Keratinocyte (primary cell): ENCODE measurements around the gene CACNB2. TPM values are rescaled to one million over a fixed set of nuclear protein-coding genes. Genes with fewer than 3 reads are reported as not detected.

Experiments used
- DNase-seq: peaks from one replicate; pipeline ENCODE4 v3.0.0-alpha.2; 2011; ENCODE audit warnings: low read depth, missing footprints, low spot score
- FAIRE-seq: peaks from 2 replicates; lab custom pipeline; 2011; peaks lifted over from hg19 to GRCh38; lab: Jason Lieb, UNC
- H2AFZ ChIP-seq: 2 replicates; pipeline ENCODE4 v1.6.0; 2012; ENCODE audit warnings: low read length, control low read depth, inconsistent platforms; ENCODE audit not compliant: control insufficient read depth
- H3K27ac ChIP-seq: 2 replicates; pipeline ENCODE4 v1.5.1; 2011; ENCODE audit warnings: low read length; ENCODE audit not compliant: control insufficient read depth, insufficient read depth
- H3K27me3 ChIP-seq: 3 replicates; pipeline ENCODE4 v1.6.0; 2011; ENCODE audit warnings: low read length; ENCODE audit not compliant: control insufficient read depth, insufficient read depth; ENCODE audit errors: extremely low read depth
- H3K36me3 ChIP-seq, 2 experiments: 2 replicates in 1 of 2; 3 replicates in 1 of 2; pipeline ENCODE4 v1.5.1; 2011; ENCODE audit warnings: low read length in 2 of 2, mild to moderate bottlenecking in 1 of 2; ENCODE audit not compliant: control insufficient read depth in 2 of 2, insufficient read depth in 2 of 2; ENCODE audit errors: extremely low read depth in 1 of 2
- H3K4me1 ChIP-seq: 3 replicates; pipeline ENCODE4 v1.5.1; 2011; ENCODE audit warnings: low read length; ENCODE audit not compliant: control insufficient read depth, insufficient read depth; ENCODE audit errors: extremely low read depth
- H3K4me2 ChIP-seq: 3 replicates; pipeline ENCODE4 v1.6.0; 2011; ENCODE audit warnings: low read depth, low read length; ENCODE audit not compliant: control insufficient read depth, insufficient read depth; ENCODE audit errors: extremely low read depth
- H3K4me3 ChIP-seq, 3 experiments: fragments of 200-600 bp in 1 of 3; sonication (generic) in 1 of 3; 2 replicates in 2 of 3; 3 replicates in 1 of 3; pipeline ENCODE4 v1.5.1; 2011 to 2016; ENCODE audit warnings: low read length in 3 of 3, mild to moderate bottlenecking in 3 of 3, control low read depth in 2 of 3, inconsistent platforms in 1 of 3, low read depth in 1 of 3, mixed read lengths in 1 of 3, mixed run types in 1 of 3, moderate library complexity in 1 of 3; ENCODE audit not compliant: control insufficient read depth in 2 of 3, insufficient read depth in 2 of 3; ENCODE audit errors: extremely low read depth in 1 of 3
- H3K79me2 ChIP-seq: 2 replicates; pipeline ENCODE4 v1.6.0; 2012; ENCODE audit warnings: low read length; ENCODE audit not compliant: control insufficient read depth, insufficient read depth
- H3K9ac ChIP-seq: 3 replicates; pipeline ENCODE4 v1.6.0; 2011; ENCODE audit warnings: low read length; ENCODE audit not compliant: control insufficient read depth, insufficient read depth; ENCODE audit errors: extremely low read depth
- H3K9me1 ChIP-seq: 3 replicates; pipeline ENCODE4 v1.6.0; 2011; ENCODE audit warnings: low read length; ENCODE audit not compliant: control insufficient read depth, insufficient read depth; ENCODE audit errors: extremely low read depth
- H3K9me3 ChIP-seq: 2 replicates; pipeline ENCODE4 v1.5.1; 2012; ENCODE audit warnings: low read depth, low read length; ENCODE audit not compliant: control insufficient read depth
- H4K20me1 ChIP-seq: 3 replicates; pipeline ENCODE4 v1.6.0; 2011; ENCODE audit warnings: low read length; ENCODE audit not compliant: control insufficient read depth, insufficient read depth; ENCODE audit errors: extremely low read depth
- CTCF ChIP-seq, 3 experiments: IDR thresholded peaks in 1 of 3; conservative IDR thresholded peaks in 1 of 3; optimal IDR thresholded peaks in 1 of 3; 2 replicates in 2 of 3; 3 replicates in 1 of 3; pipeline versions ENCODE3 to v1.5.1; 2011; ENCODE audit warnings: low read length in 3 of 3, mild to moderate bottlenecking in 3 of 3, moderate library complexity in 2 of 3, control low read depth in 1 of 3, inconsistent platforms in 1 of 3; ENCODE audit not compliant: insufficient read depth in 2 of 3; ENCODE audit errors: extremely low read depth in 1 of 3
- EZH2 ChIP-seq: IDR thresholded peaks from one replicate; pipeline ENCODE4 v1.6.1; 2012; ENCODE audit warnings: inconsistent platforms, mild to moderate bottlenecking, low read length, moderate library complexity
- dilution Hi-C: fragments of 300-500 bp; cut with MboI; formaldehyde crosslinking; loops from one replicate; pipeline ENCODE4 v1.7.0; 2020; ENCODE audit warnings: low sequenced_read_pairs; ENCODE audit not compliant: extremely low pct_ligation_motif_present
- polyA plus RNA-seq, 5 experiments: library from polyadenylated mRNA; depleted of rRNA in 3 of 5; stranded (reverse) in 3 of 5; stranded (forward) in 1 of 5; unstranded in 1 of 5; fragments of >200 nt; gene quantifications; 1 replicate in 1 of 5; 2 replicates in 3 of 5; 3 replicates in 1 of 5; pipeline versions ENCODE4 v1.2.1 to v1.2.3, GENCODE V29; 2011 to 2012; ENCODE audit warnings: missing spikeins in 2 of 5, low read depth in 1 of 5, low replicate concordance in 1 of 5

Gene CACNB2
- polyA plus RNA-seq, 1 donor (not counting 4 experiments of a cell fraction or from before 2014, with no cell fraction given): 0.03 TPM

GRCh38 chr10:18293536-18294510, 153.6 kb downstream of the CACNB2 start:
- no peaks in the 10 kb centered on the region for H3K9me3 ChIP-seq
- no peak for TF ChIP-seq CTCF (optimal IDR thresholded peaks at IDR 0.05 in 1 of 3, IDR thresholded peaks at IDR 0.05 in 1 of 3, conservative IDR thresholded peaks at IDR 0.05 in 1 of 3; ENCODE audit: extremely low read depth in 1 of 3, insufficient read depth in 2 of 3, low read length in 3 of 3)
- TF ChIP-seq EZH2: no peak
- no peak overlapping the region for H2AFZ ChIP-seq
- H3K4me2 ChIP-seq: no peak overlapping the region
- dilution Hi-C loops: no loop called here
- no peak overlapping the region for H3K27ac ChIP-seq
- DNase-seq (no peak), FAIRE-seq (no peak)
- H3K4me1 ChIP-seq: no peaks in the 10 kb centered on the region
- H3K9ac ChIP-seq: no peak overlapping the region
- H4K20me1 ChIP-seq: no peaks in the 10 kb centered on the region
- no peak overlapping the region for H3K4me3 ChIP-seq
- no peaks in the 10 kb centered on the region for H3K36me3 ChIP-seq
- no peaks in the 10 kb centered on the region for H3K9me1 ChIP-seq
- no peaks in the 10 kb centered on the region for H3K27me3 ChIP-seq
- no peaks in the 10 kb centered on the region for H3K79me2 ChIP-seq

DNA sequence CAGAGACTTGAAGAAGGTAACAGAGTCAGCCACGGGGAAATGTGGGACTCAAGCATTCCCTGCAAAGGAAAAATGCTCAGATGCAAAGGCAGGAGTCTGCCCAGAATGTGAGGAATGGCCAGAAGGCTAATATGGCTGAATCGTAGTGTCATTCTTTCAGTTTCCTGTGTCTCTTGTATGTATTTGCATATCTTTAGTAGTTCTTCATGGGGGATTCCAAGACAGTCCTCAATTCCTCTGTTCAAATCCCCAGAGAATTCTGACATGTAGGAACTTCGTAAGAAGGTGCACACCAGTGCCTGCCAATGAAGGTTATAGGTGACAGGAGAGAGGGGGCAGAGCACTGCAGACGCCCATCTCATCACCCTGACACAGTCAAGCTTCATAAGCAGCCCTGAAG, 154.4 kb downstream of the CACNB2 start:
- Histone ChIP-seq H3K27me3 (no peaks in the 10 kb centered on the region), H3K36me3 (no peaks in the 10 kb centered on the region), H3K9me3 (no peaks in the 10 kb centered on the region), H3K4me3 (no peak overlapping the region), H3K4me2 (no peak overlapping the region), H3K27ac (no peak overlapping the region), H4K20me1 (no peaks in the 10 kb centered on the region), H2AFZ (no peak overlapping the region), H3K9ac (no peak overlapping the region), H3K79me2 (no peaks in the 10 kb centered on the region), H3K4me1 (no peaks in the 10 kb centered on the region), H3K9me1 (no peaks in the 10 kb centered on the region)
- dilution Hi-C loops: no loop called here
- TF ChIP-seq CTCF (optimal IDR thresholded peaks at IDR 0.05 in 1 of 3, IDR thresholded peaks at IDR 0.05 in 1 of 3, conservative IDR thresholded peaks at IDR 0.05 in 1 of 3; ENCODE audit: extremely low read depth in 1 of 3, insufficient read depth in 2 of 3, low read length in 3 of 3) (no peak), EZH2 (no peak)
- DNase-seq: no peak
- FAIRE-seq: no peak
